GM18526 (cell line): Measurements from ENCODE around the gene OR1L4.

Experiments used
- POLR2A ChIP-seq: IDR thresholded peaks from 3 replicates; pipeline ENCODE4 v1.6.1; 2011; ENCODE audit not compliant: insufficient read length; ENCODE audit errors: extremely low read depth

The OR1L4 gene, protein sequence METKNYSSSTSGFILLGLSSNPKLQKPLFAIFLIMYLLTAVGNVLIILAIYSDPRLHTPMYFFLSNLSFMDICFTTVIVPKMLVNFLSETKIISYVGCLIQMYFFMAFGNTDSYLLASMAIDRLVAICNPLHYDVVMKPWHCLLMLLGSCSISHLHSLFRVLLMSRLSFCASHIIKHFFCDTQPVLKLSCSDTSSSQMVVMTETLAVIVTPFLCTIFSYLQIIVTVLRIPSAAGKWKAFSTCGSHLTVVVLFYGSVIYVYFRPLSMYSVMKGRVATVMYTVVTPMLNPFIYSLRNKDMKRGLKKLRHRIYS

GRCh38 chr9:122723690-122724089 lies at the start of gene OR1L4:
Gene OR1L4 (plus strand): TSS chr9:122723990. CDS start chr9:122723990, 0 bp downstream.
- TF ChIP-seq POLR2A, result no peak

- TF ChIP-seq POLR2A, result no peak
Observed at GRCh38 chr9:122684851-122685250, 38.9 kb upstream of the OR1L4 start.

DNA sequence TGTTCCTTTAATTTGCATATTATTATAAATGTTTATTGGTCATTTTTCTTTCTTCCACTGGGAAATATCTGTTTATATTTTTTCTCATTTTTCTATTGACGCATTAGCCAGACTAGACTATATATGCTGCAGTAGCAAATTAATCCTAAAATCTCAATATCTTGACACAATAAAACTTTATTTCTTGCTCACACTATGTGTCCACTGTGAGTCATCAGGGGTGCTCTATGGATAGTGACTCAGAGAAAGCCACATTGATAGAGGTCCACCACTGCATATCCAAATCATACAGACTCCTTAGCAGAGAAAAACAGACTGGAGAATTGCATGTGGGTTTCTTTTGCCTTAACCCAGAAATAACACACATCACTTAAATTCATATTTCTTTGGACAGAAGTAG lies 28.1 kb upstream of the OR1L4 start:
- no peak for TF ChIP-seq POLR2A

DNA sequence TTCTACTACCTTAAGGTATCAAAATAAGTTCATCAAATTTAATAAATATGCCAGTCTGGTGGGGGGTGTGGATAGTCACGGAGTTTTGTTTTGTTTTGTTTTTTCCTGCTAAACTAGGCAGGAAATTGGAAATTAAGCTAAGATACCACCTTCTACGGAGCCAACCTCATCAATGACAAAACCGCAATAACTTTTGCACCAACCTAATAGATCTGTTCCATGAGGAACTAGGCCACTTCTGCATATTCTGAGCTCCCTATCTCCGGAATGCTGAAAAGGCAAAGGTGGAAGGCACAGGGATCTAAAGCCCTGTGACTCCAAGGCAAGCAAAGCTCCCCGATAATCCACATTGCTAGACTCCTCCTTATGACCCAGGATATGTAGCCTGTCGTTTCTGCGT lies 5.8 kb upstream of the OR1L4 start:
- no peak for TF ChIP-seq POLR2A

GRCh38 chr9:122719218-122719617 lies 4.6 kb upstream of the OR1L4 start:
- no peak for TF ChIP-seq POLR2A

DNA sequence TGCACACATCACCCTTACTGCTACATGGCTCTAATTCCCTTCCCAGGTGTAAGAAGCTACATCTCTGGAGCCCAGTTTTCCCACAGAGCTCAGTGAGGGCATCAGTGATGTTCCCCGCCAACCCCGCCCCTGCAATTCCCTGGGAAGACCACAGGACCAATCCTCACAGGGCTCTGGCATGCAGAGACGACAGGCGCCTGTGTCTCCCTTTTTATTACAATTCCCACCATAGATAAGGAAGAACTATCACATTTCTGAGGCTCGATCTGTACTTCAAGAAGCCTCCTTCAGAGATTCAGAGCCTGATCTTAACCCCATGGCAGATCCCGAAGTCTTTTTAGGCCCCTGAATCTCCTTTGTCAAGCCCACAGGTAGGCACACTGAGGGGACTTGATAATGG lies 18.2 kb downstream of the OR1L4 start, which contains the start of gene OR1L6:
OR1L6 (plus strand) TSS at position 301 of the 400 bp plus-strand sequence. CDS start 7,545 bp downstream, outside the sequence.
- TF ChIP-seq POLR2A, result no peak

DNA sequence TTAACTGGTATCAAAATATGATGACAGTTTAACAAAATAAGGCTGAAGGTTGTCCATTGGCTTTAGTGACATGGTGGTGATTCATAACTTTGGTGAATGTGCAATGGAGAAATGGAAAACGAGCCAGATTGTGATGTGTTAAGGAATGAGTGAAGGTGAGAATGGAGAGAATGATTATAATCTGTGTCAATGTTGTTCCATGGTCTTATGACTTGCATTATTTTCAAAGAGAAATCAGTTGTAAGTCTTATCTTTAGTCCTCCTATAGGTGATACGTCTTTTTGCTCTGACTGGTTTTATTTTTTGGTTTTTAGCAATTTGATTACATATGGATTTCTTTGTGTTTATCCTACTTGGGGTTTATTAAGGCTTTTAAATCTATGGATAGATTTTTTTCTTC lies 31.0 kb downstream of the OR1L4 start:
- no peak for TF ChIP-seq POLR2A

DNA sequence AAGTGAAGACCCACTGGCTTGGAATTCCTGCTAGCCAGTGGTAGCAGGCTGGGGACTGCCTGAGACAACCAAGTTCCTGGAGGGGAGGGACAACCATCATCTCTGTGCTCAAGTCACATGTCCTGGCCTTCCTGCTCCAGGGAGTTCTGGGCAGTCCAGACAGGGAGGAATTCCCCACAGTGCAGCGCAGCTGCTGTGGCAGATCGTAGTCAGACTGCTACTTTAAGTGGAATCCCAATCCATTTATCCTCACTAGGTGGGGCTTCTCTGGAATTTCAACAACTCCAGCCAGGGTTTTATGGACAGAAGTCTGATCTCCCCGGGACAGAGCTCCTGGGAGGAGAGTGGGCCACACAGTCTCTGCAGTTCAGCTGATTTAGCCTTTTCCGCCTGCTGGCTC lies 44.0 kb downstream of the OR1L4 start:
- no peak for TF ChIP-seq POLR2A
